Measurements from ENCODE around the gene EFCAB11.

EFCAB11 gene

DNA sequence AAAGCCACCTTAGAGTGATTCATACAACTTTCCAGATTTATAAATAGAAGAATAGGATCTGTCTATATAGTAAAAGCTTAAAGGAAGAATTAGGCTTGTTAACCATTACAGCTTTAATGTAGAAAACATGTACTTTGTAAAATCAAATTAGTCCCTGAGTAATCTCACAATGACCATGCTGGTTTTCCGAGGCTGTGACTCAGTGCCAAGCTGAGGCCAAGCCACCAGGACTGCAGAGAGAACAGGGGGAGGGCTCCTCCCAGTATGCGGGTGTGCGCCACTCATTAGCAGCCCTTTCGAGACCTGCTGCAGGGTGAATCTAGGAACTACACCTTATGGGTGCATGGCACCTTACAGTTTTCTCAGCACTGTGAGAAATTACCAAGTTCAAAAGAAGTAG lies 167.0 kb downstream of the EFCAB11 start:
- no peak overlapping the region for H2AFZ ChIP-seq (ENCODE audit: low read length)
- H3K79me2 ChIP-seq (ENCODE audit: insufficient read depth, low read length) = no peaks in the 10 kb centered on the region
- no peak overlapping the region for H3K27ac ChIP-seq (ENCODE audit: low read depth, low read length, poor library complexity, severe bottlenecking)
- H4K20me1 ChIP-seq (ENCODE audit: insufficient read depth, low read length) = no peaks in the 10 kb centered on the region
- H3K9ac ChIP-seq (ENCODE audit: low read length) = no peak overlapping the region
- H3K9me3 ChIP-seq (ENCODE audit: low read length) = no peaks in the 10 kb centered on the region
- H3K36me3 ChIP-seq (ENCODE audit: insufficient read depth, low read length) = no peaks in the 10 kb centered on the region
- no peaks in the 10 kb centered on the region for H3K9me2 ChIP-seq (ENCODE audit: low read depth, low read length)
- no peak overlapping the region for H3K4me2 ChIP-seq (ENCODE audit: low read length)
- H3K4me3 ChIP-seq (ENCODE audit: low read depth, low read length, poor library complexity, severe bottlenecking) = no peak overlapping the region
- no peaks in the 10 kb centered on the region for H3K27me3 ChIP-seq (ENCODE audit: insufficient read depth, low read length)
- TF ChIP-seq CTCF (IDR thresholded peaks at IDR 0.05; ENCODE audit: low read length) = no peak
- no peak for TF ChIP-seq EZH2 (IDR thresholded peaks at IDR 0.05; ENCODE audit: borderline replicate concordance, low read length)
- no peaks in the 10 kb centered on the region for H3F3A ChIP-seq (ENCODE audit: insufficient read depth, low read length)
- no peaks in the 10 kb centered on the region for H3K4me1 ChIP-seq (ENCODE audit: insufficient read depth, low read length, severe bottlenecking)

DNA sequence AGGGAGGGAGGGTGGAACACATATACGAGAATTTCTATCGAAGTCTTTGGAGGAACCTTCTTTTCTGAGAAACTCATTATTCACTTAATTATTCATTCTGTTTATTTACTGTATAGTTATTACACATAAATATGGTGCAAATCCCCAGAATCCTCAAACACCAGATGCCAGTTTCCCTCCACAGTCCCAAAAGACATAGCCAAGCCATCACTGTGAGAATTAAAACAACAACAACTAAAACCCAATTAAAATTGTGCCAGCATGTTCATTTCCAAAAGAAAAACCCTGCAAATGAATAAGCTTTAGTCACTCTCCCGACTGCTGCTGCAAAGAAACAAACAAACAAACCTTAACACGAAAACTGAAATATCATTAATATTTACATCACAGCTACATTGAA lies 173.5 kb downstream of the EFCAB11 start:
- H3K79me2 ChIP-seq (ENCODE audit: insufficient read depth, low read length) = no peaks in the 10 kb centered on the region
- H3K9ac ChIP-seq (ENCODE audit: low read length) = no peak overlapping the region
- H3K36me3 ChIP-seq (ENCODE audit: insufficient read depth, low read length) = no peaks in the 10 kb centered on the region
- no peaks in the 10 kb centered on the region for H3K9me3 ChIP-seq (ENCODE audit: low read length)
- TF ChIP-seq CTCF (IDR thresholded peaks at IDR 0.05; ENCODE audit: low read length) (no peak), EZH2 (IDR thresholded peaks at IDR 0.05; ENCODE audit: borderline replicate concordance, low read length) (no peak)
- H3K4me1 ChIP-seq (ENCODE audit: insufficient read depth, low read length, severe bottlenecking) = no peaks in the 10 kb centered on the region
- no peaks in the 10 kb centered on the region for H3F3A ChIP-seq (ENCODE audit: insufficient read depth, low read length)
- no peak overlapping the region for H3K4me2 ChIP-seq (ENCODE audit: low read length)
- no peaks in the 10 kb centered on the region for H4K20me1 ChIP-seq (ENCODE audit: insufficient read depth, low read length)
- no peak overlapping the region for H3K27ac ChIP-seq (ENCODE audit: low read depth, low read length, poor library complexity, severe bottlenecking)
- no peak overlapping the region for H3K4me3 ChIP-seq (ENCODE audit: low read depth, low read length, poor library complexity, severe bottlenecking)
- no peaks in the 10 kb centered on the region for H3K9me2 ChIP-seq (ENCODE audit: low read depth, low read length)
- no peak overlapping the region for H2AFZ ChIP-seq (ENCODE audit: low read length)
- no peaks in the 10 kb centered on the region; the same call in 1 of the 2 replicates for H3K27me3 ChIP-seq (ENCODE audit: insufficient read depth, low read length)

- Histone ChIP-seq H4K20me1 (ENCODE audit: insufficient read depth, low read length) (no peaks in the 10 kb centered on the region), H3K9me3 (ENCODE audit: low read length) (no peaks in the 10 kb centered on the region), H3K4me3 (ENCODE audit: low read depth, low read length, poor library complexity, severe bottlenecking) (no peak overlapping the region), H3K9ac (ENCODE audit: low read length) (no peak overlapping the region), H3K4me2 (ENCODE audit: low read length) (no peak overlapping the region), H3K9me2 (ENCODE audit: low read depth, low read length) (no peaks in the 10 kb centered on the region), H3K27ac (ENCODE audit: low read depth, low read length, poor library complexity, severe bottlenecking) (no peak overlapping the region), H3F3A (ENCODE audit: insufficient read depth, low read length) (no peaks in the 10 kb centered on the region), H3K4me1 (ENCODE audit: insufficient read depth, low read length, severe bottlenecking) (no peaks in the 10 kb centered on the region), H3K79me2 (ENCODE audit: insufficient read depth, low read length) (no peaks in the 10 kb centered on the region), H3K36me3 (ENCODE audit: insufficient read depth, low read length) (no peaks in the 10 kb centered on the region), H2AFZ (ENCODE audit: low read length) (no peak overlapping the region), H3K27me3 (ENCODE audit: insufficient read depth, low read length) (no peaks in the 10 kb centered on the region; the same call in 1 of the 2 replicates)
- no peak for TF ChIP-seq EZH2 (IDR thresholded peaks at IDR 0.05; ENCODE audit: borderline replicate concordance, low read length)
- TF ChIP-seq CTCF (IDR thresholded peaks at IDR 0.05; ENCODE audit: low read length) = no peak
These were observed 174.8 kb downstream of the EFCAB11 start for GRCh38 chr14:89779707-89780106.
